ENCODE results near the gene BAIAP3.
A peak's percentile ranks its signal among the peaks of the same experiment; 100 is the strongest.

Gene BAIAP3

DNA sequence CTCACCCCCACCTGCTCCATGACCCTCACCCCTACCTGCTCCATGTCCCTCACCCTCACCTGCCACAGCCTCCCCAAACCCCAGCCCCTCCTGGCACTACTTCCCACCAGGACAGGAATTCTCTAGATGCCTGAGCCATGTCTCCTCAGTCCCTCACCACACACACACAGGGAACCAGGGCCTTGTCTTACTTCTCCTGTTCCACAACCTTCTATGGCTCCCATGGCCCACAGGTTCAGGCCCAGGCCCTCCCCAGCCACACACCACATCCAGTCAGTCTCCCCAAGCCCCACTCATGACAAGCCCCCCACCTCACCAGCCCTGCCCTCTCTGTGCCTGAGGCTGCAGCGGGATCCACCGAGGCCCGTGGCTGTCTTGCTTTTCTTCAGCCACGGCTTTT, 27.1 kb upstream of the BAIAP3 start:
- H3K4me3 ChIP-seq (ENCODE audit: low read length), result no peak overlapping the region
- H3K79me2 ChIP-seq (ENCODE audit: control insufficient read depth, low read length), result peaks cover 15% of the 10 kb centered on the region
- no peaks in the 10 kb centered on the region for H3K9me2 ChIP-seq (replicated peaks; ENCODE audit: control insufficient read depth, low read length)
- H3K4me1 ChIP-seq (ENCODE audit: control insufficient read depth, low read length), result peaks cover 54% of the 10 kb centered on the region
- H4K20me1 ChIP-seq (ENCODE audit: control insufficient read depth, insufficient read depth, low read depth, low read length), result peaks cover 11% of the 10 kb centered on the region
- peaks cover 14% of the 10 kb centered on the region for H3K36me3 ChIP-seq (ENCODE audit: control insufficient read depth, low read length)
- TF ChIP-seq, protein P1, sequence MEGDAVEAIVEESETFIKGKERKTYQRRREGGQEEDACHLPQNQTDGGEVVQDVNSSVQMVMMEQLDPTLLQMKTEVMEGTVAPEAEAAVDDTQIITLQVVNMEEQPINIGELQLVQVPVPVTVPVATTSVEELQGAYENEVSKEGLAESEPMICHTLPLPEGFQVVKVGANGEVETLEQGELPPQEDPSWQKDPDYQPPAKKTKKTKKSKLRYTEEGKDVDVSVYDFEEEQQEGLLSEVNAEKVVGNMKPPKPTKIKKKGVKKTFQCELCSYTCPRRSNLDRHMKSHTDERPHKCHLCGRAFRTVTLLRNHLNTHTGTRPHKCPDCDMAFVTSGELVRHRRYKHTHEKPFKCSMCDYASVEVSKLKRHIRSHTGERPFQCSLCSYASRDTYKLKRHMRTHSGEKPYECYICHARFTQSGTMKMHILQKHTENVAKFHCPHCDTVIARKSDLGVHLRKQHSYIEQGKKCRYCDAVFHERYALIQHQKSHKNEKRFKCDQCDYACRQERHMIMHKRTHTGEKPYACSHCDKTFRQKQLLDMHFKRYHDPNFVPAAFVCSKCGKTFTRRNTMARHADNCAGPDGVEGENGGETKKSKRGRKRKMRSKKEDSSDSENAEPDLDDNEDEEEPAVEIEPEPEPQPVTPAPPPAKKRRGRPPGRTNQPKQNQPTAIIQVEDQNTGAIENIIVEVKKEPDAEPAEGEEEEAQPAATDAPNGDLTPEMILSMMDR (IDR thresholded peaks at IDR 0.05; ENCODE audit: low read depth, low read length, poor library complexity, severe bottlenecking), result no peak
- TF ChIP-seq EZH2phosphoT487 (IDR thresholded peaks at IDR 0.05; ENCODE audit: borderline replicate concordance, low read length), result no peak
- no peak overlapping the region for H3K27ac ChIP-seq (ENCODE audit: low read depth, low read length)
- H3K4me2 ChIP-seq (ENCODE audit: low read length), result peak overlapping the region; percentile 18
- H3K27me3 ChIP-seq (ENCODE audit: control insufficient read depth, low read length), result no peaks in the 10 kb centered on the region
- no peaks in the 10 kb centered on the region; the same call in 1 of the 2 replicates for H3K9me3 ChIP-seq (ENCODE audit: control insufficient read depth, insufficient read depth, low read length)
- peaks cover 9% of the 10 kb centered on the region for H3F3A ChIP-seq (ENCODE audit: control insufficient read depth, insufficient read depth)

DNA sequence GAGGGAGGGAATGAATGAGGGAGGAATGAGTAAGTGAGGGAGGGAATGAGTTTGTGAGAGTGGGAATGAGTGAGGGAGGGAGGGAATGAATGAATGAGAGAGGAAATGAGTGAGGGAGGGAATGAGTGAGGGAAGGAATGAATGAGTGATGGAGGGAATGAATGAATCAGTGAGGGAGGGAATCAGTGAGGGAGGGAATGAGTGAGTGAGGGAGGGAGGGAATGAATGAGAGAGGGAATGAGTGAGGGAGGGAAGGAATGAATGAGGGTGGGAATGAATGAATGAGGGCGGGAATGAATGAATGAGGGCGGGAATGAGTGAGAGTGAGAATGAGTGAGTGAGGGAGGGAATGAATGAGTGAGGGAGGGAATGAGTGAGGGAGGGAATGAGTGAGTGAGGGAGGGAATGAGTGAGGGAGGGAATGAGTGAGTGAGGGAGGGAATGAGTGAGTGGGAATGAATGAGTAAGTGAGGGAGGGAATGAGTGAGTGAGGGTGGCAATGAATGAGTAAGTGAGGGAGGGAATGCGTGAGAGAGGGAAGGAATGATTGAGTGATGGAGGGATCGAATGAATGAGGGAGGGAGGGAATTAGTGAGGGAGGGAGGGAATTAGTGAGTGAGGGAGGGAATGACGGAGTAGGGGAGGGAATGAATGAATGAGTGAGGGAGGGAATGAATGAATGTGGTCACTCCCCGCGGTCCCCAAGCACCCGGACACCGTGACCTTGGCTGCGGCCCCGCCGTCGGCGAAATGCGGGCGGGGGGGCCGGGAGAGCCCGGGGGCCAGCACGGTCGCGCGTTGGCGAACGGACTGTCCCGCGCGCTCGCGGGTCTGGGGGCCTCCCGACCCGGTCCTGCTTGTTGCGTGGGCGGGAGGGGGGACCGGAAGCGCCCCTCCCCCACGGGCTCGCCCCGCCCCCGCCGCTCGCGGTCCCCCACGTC, 25.1 kb upstream of the BAIAP3 start:
- no peaks in the 10 kb centered on the region; the same call in 1 of the 2 replicates for H3K9me3 ChIP-seq (ENCODE audit: control insufficient read depth, insufficient read depth, low read length)
- no peak for TF ChIP-seq EZH2phosphoT487 (IDR thresholded peaks at IDR 0.05; ENCODE audit: borderline replicate concordance, low read length)
- TF ChIP-seq, protein P1 (IDR thresholded peaks at IDR 0.05; ENCODE audit: low read depth, low read length, poor library complexity, severe bottlenecking), result no peak
- peaks cover 35% of the 10 kb centered on the region for H3K79me2 ChIP-seq (ENCODE audit: control insufficient read depth, low read length)
- peaks cover 33% of the 10 kb centered on the region for H3K36me3 ChIP-seq (ENCODE audit: control insufficient read depth, low read length)
- peak overlapping the region; percentile 74 for H3K27ac ChIP-seq (ENCODE audit: low read depth, low read length)
- H3F3A ChIP-seq (ENCODE audit: control insufficient read depth, insufficient read depth), result peaks cover 9% of the 10 kb centered on the region
- H4K20me1 ChIP-seq (ENCODE audit: control insufficient read depth, insufficient read depth, low read depth, low read length), result peaks cover 28% of the 10 kb centered on the region
- H3K4me1 ChIP-seq (ENCODE audit: control insufficient read depth, low read length), result peaks cover 52% of the 10 kb centered on the region
- H3K9me2 ChIP-seq (replicated peaks; ENCODE audit: control insufficient read depth, low read length), result no peaks in the 10 kb centered on the region
- peak overlapping the region; percentile 70 for H3K4me3 ChIP-seq (ENCODE audit: low read length)
- H3K27me3 ChIP-seq (ENCODE audit: control insufficient read depth, low read length), result no peaks in the 10 kb centered on the region
- H3K4me2 ChIP-seq (ENCODE audit: low read length), result peak overlapping the region; percentile 65

DNA sequence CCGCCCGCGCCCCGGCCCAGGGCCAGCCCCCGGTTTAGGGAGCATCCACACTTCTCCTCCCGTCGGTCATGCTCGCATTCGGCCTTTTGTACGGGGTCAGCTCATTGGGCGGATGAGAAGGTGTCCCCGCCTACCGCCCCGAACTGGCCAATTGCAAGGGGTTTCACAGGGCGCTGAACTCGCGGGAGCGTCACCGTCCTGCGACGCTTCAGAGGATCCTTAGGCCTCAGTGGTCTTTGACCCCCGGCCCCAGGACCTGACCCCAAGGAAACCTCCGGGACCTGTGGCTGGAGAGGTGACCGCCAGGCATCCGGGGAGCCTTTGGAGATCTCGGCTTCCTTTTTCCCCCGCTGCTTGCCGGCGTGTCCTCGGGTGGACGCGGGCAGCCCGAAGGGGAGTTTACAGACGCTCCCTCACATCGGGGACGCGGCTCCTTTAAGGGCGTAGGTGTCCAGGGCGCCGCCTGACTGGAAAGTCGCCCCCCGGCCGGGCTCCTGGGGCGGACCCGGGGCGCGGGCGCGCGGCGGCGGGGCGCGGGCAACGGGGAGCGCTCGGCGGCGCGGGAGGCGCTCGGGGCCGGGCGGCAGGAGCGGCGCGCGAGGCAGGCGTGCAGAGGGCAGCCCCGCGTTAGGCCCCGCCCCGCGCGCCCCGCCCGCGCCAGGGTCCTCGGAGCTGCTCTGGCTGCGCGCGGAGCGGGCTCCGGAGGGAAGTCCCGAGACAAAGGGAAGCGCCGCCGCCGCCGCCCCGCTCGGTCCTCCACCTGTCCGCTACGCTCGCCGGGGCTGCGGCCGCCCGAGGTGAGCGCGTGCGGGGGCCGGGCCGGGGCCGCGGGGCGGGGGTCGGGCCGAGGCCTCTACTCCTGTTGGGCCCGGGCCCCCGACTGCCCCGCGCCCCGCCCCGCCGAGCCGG, 24.2 kb upstream of the BAIAP3 start, which contains the start of gene UBE2I:
UBE2I (plus strand) TSS at position 660 of the 909 bp plus-strand sequence. CDS start 4,395 bp downstream, outside the sequence.
- Histone ChIP-seq H3K4me2 (ENCODE audit: low read length) (peak within 1 kb of the TSS; percentile 92), H3K27ac (ENCODE audit: low read depth, low read length) (peak within 1 kb of the TSS; percentile 74), H3K9me3 (ENCODE audit: control insufficient read depth, insufficient read depth, low read length) (no peaks in the 10 kb centered on the region; the same call in 1 of the 2 replicates), H3K4me3 (ENCODE audit: low read length) (peak within 1 kb of the TSS; percentile 93), H3K9me2 (replicated peaks; ENCODE audit: control insufficient read depth, low read length) (no peaks in the 10 kb centered on the region), H3F3A (ENCODE audit: control insufficient read depth, insufficient read depth) (peaks cover 4% of the 10 kb centered on the region), H3K79me2 (ENCODE audit: control insufficient read depth, low read length) (peaks cover 44% of the 10 kb centered on the region), H3K36me3 (ENCODE audit: control insufficient read depth, low read length) (peaks cover 42% of the 10 kb centered on the region), H3K4me1 (ENCODE audit: control insufficient read depth, low read length) (peaks cover 42% of the 10 kb centered on the region), H3K27me3 (ENCODE audit: control insufficient read depth, low read length) (no peaks in the 10 kb centered on the region), H4K20me1 (ENCODE audit: control insufficient read depth, insufficient read depth, low read depth, low read length) (peaks cover 28% of the 10 kb centered on the region)
- TF ChIP-seq, protein P1 (IDR thresholded peaks at IDR 0.05; ENCODE audit: low read depth, low read length, poor library complexity, severe bottlenecking), result no peak
- no peak; the same call in 1 of the 2 replicates for TF ChIP-seq EZH2phosphoT487 (IDR thresholded peaks at IDR 0.05; ENCODE audit: borderline replicate concordance, low read length)

Measured in DOHH2 (cell line).